ENCODE data around the gene TENT4B. TPM values are rescaled to one million over a fixed set of nuclear protein-coding genes. Genes with fewer than 3 reads are reported as not detected.

Gene TENT4B
- polyA plus RNA-seq, 1 of the 3 experiments (the other 2 are of a cell fraction), result 5.6 TPM

GRCh38 chr16:50261707-50262235, 108.7 kb downstream of the TENT4B start:
- ChIA-PET POLR2A (no interaction called here), CTCF (interaction anchor here (1.7 to 2.0 kb wide), 2 partner anchors 11 to 94 kb away, joined by 4 to 8 read pairs; no protein-coding TSS in a partner anchor)
- 91% methylated on average over 10 of the region's 11 CpGs for WGBS (ENCODE audit: low lambda C conversion rate)
- Histone ChIP-seq H2AFZ (ENCODE audit: low read depth) (no peak overlapping the region), H3K9me2 (no peaks in the 10 kb centered on the region), H3K27me3 (ENCODE audit: insufficient read depth) (no peaks in the 10 kb centered on the region), H3K4me1 (ENCODE audit: control insufficient read depth in 1 of 2, insufficient read depth in 2 of 2, low read depth in 1 of 2, low read length in 1 of 2) (peaks cover 18 to 26% of the 10 kb centered on the region in 2 experiments; a peak in 3 of 4 replicates), H3K4me3 (ENCODE audit: low read depth in 2 of 2, low read length in 1 of 2) (no peak overlapping the region), H3K79me2 (ENCODE audit: insufficient read depth) (no peaks in the 10 kb centered on the region), H4K20me1 (ENCODE audit: insufficient read depth) (no peaks in the 10 kb centered on the region), H3K9ac (no peak overlapping the region), H3K36me3 (replicated peaks in 1 of 2; ENCODE audit: control insufficient read depth in 1 of 2, insufficient read depth in 2 of 2, low read length in 1 of 2) (no peaks in the 10 kb centered on the region), H3K27ac (ENCODE audit: low read depth in 2 of 2, low read length in 1 of 2) (no peak overlapping the region), H3K4me2 (no peak overlapping the region), H3K9me3 (no peaks in the 10 kb centered on the region), H3F3A (replicated peaks; ENCODE audit: insufficient read depth) (peaks cover 3% of the 10 kb centered on the region)
- TF ChIP-seq FOSL2 (IDR thresholded peaks at IDR 0.05; ENCODE audit: borderline replicate concordance, low read depth), result no peak
- no peak for TF ChIP-seq FOXJ3 (CRISPR knock-in tag; IDR thresholded peaks at IDR 0.05)
- no peak for TF ChIP-seq RXRA (IDR thresholded peaks at IDR 0.05; ENCODE audit: borderline replicate concordance, low read depth)
- TF ChIP-seq, protein P1, sequence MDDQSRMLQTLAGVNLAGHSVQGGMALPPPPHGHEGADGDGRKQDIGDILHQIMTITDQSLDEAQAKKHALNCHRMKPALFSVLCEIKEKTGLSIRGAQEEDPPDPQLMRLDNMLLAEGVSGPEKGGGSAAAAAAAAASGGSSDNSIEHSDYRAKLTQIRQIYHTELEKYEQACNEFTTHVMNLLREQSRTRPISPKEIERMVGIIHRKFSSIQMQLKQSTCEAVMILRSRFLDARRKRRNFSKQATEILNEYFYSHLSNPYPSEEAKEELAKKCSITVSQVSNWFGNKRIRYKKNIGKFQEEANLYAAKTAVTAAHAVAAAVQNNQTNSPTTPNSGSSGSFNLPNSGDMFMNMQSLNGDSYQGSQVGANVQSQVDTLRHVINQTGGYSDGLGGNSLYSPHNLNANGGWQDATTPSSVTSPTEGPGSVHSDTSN (IDR thresholded peaks at IDR 0.05), result no peak
- TF ChIP-seq NFIC (IDR thresholded peaks at IDR 0.05; ENCODE audit: borderline replicate concordance), result no peak
- TF ChIP-seq MAX (IDR thresholded peaks at IDR 0.05; ENCODE audit: low read depth), result no peak
- no peak for TF ChIP-seq POLR2AphosphoS5 (IDR thresholded peaks at IDR 0.05; ENCODE audit: low read depth, low read length)
- TF ChIP-seq SMC3 (IDR thresholded peaks at IDR 0.05; ENCODE audit: low read depth, low read length), result no peak
- no peak for TF ChIP-seq EP300 (IDR thresholded peaks at IDR 0.05; ENCODE audit: borderline replicate concordance in 1 of 2, low read depth in 1 of 2, low read length in 1 of 2)
- no peak for TF ChIP-seq ZBTB33 (IDR thresholded peaks at IDR 0.05; ENCODE audit: borderline replicate concordance, low read depth)
- no peak for DNase-seq

GRCh38 chr16:50263060-50263909, 110.2 kb downstream of the TENT4B start:
- Histone ChIP-seq H3K4me1 (ENCODE audit: control insufficient read depth in 1 of 2, insufficient read depth in 2 of 2, low read depth in 1 of 2, low read length in 1 of 2) (peaks cover 24 to 36% of the 10 kb centered on the region in 2 experiments; a peak in 3 of 4 replicates), H3K79me2 (ENCODE audit: insufficient read depth) (peaks cover 13% of the 10 kb centered on the region), H3K9me2 (no peaks in the 10 kb centered on the region), H3K27ac (ENCODE audit: low read depth in 2 of 2, low read length in 1 of 2) (no peak overlapping the region), H3K9me3 (no peaks in the 10 kb centered on the region), H3K4me3 (ENCODE audit: low read depth in 2 of 2, low read length in 1 of 2) (no peak overlapping the region), H3K9ac (no peak overlapping the region), H2AFZ (ENCODE audit: low read depth) (no peak overlapping the region), H3K36me3 (replicated peaks in 1 of 2; ENCODE audit: control insufficient read depth in 1 of 2, insufficient read depth in 2 of 2, low read length in 1 of 2) (no peaks in the 10 kb centered on the region), H4K20me1 (ENCODE audit: insufficient read depth) (no peaks in the 10 kb centered on the region), H3F3A (replicated peaks; ENCODE audit: insufficient read depth) (peaks cover 3% of the 10 kb centered on the region), H3K27me3 (ENCODE audit: insufficient read depth) (no peaks in the 10 kb centered on the region), H3K4me2 (no peak overlapping the region)
- ChIA-PET POLR2A (interaction anchor here (1.1 kb wide), 1 partner anchor 17 kb away, joined by 4 read pairs; no protein-coding TSS in a partner anchor), CTCF (interaction anchor here (1.6 kb wide), 1 partner anchor 92 kb away, joined by 5 read pairs; no protein-coding TSS in a partner anchor)
- TF ChIP-seq, protein P2, sequence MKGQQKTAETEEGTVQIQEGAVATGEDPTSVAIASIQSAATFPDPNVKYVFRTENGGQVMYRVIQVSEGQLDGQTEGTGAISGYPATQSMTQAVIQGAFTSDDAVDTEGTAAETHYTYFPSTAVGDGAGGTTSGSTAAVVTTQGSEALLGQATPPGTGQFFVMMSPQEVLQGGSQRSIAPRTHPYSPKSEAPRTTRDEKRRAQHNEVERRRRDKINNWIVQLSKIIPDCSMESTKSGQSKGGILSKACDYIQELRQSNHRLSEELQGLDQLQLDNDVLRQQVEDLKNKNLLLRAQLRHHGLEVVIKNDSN (IDR thresholded peaks at IDR 0.05; ENCODE audit: borderline replicate concordance, low read depth), result no peak
- no peak for TF ChIP-seq CHD2 (IDR thresholded peaks at IDR 0.05; ENCODE audit: low read length, partially characterized antibody)
- TF ChIP-seq SIN3A (IDR thresholded peaks at IDR 0.05; ENCODE audit: borderline replicate concordance, low read depth, low read length), result no peak
- TF ChIP-seq FOXJ3 (CRISPR knock-in tag; IDR thresholded peaks at IDR 0.05), result no peak
- no peak for TF ChIP-seq RCOR1 (IDR thresholded peaks at IDR 0.05; ENCODE audit: low read length)
- no peak for TF ChIP-seq RFX5 (IDR thresholded peaks at IDR 0.05; ENCODE audit: low read length)
- TF ChIP-seq TEAD4 (IDR thresholded peaks at IDR 0.05; ENCODE audit: borderline replicate concordance, insufficient read depth), result no peak
- TF ChIP-seq, protein P1 (IDR thresholded peaks at IDR 0.05), result no peak
- no peak for TF ChIP-seq POLR2AphosphoS5 (IDR thresholded peaks at IDR 0.05; ENCODE audit: low read depth, low read length)
- no peak for TF ChIP-seq ELF1 (IDR thresholded peaks at IDR 0.05)
- no peak for TF ChIP-seq EZH2phosphoT487 (IDR thresholded peaks at IDR 0.05; ENCODE audit: borderline replicate concordance, low read depth)
- no peak for TF ChIP-seq SMC3 (IDR thresholded peaks at IDR 0.05; ENCODE audit: low read depth, low read length)
- no peak for TF ChIP-seq RXRA (IDR thresholded peaks at IDR 0.05; ENCODE audit: borderline replicate concordance, low read depth)
- TF ChIP-seq TCF12 (IDR thresholded peaks at IDR 0.05), result no peak
- TF ChIP-seq FOXM1 (IDR thresholded peaks at IDR 0.05; ENCODE audit: low read depth), result no peak
- TF ChIP-seq NFIC (IDR thresholded peaks at IDR 0.05; ENCODE audit: borderline replicate concordance), result no peak
- WGBS (ENCODE audit: low lambda C conversion rate), result 90% methylated on average over 12 of the region's 16 CpGs
- no peak for DNase-seq

All from SK-N-SH (cell line).